ENCODE results near the gene NRG2. TPM values are rescaled to one million over a fixed set of nuclear protein-coding genes. Genes with fewer than 3 reads are reported as not detected.

Gene NRG2
- total RNA-seq, 4 donors from 2014 or later: 4.1 to 13.2 (median 7.0) TPM

DNA sequence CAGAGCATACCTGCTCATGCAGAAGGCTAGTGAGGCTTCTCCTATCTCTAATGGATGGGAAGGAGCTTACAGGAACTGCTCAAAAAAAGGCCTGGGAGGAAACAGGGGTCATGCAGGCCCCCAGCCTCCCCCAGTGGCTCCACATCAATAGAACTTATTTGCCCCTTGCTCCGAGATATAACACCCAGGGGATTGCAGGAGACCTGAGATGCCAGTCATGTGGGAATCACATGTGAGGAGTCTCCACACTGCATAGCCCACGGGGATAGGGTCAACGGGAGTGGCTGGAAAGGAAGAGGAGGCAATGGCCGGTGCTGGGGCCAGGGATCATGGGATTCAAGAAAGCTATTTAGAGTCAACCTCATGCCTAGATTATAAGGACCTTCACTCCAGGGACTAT lies 76.2 kb downstream of the NRG2 start:
- TF ChIP-seq, protein P1, sequence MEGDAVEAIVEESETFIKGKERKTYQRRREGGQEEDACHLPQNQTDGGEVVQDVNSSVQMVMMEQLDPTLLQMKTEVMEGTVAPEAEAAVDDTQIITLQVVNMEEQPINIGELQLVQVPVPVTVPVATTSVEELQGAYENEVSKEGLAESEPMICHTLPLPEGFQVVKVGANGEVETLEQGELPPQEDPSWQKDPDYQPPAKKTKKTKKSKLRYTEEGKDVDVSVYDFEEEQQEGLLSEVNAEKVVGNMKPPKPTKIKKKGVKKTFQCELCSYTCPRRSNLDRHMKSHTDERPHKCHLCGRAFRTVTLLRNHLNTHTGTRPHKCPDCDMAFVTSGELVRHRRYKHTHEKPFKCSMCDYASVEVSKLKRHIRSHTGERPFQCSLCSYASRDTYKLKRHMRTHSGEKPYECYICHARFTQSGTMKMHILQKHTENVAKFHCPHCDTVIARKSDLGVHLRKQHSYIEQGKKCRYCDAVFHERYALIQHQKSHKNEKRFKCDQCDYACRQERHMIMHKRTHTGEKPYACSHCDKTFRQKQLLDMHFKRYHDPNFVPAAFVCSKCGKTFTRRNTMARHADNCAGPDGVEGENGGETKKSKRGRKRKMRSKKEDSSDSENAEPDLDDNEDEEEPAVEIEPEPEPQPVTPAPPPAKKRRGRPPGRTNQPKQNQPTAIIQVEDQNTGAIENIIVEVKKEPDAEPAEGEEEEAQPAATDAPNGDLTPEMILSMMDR (IDR thresholded peaks at IDR 0.05; ENCODE audit: low read depth): no peak

DNA sequence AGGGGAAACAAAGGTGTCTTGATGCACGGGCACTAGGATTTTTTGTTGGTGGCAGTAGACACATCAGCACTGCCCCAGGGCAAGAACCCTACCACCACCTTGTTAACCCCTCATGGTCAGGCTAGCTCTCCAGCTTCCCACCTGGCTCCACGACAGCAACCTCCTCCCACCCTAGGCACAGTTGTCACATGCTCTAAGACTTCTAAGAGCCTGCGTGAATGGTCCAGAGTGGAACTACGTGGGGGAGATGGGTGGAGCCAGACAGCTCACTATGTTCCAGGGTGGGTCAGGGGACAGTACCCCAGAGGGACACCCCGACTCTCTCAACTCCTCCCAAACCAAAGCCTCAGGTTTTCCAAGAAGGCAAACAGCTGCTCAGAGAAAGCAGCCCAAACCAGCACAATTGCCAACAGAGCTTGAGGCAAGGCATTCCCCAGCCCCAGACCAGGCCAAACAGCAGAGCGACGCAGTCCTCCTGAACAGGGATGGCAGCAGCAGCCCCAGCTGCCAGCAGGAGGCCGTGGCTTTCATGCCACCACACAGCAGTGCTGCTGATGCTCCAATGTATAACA lies 78.0 kb downstream of the NRG2 start:
- TF ChIP-seq, protein P1 (IDR thresholded peaks at IDR 0.05; ENCODE audit: low read depth): no peak

DNA sequence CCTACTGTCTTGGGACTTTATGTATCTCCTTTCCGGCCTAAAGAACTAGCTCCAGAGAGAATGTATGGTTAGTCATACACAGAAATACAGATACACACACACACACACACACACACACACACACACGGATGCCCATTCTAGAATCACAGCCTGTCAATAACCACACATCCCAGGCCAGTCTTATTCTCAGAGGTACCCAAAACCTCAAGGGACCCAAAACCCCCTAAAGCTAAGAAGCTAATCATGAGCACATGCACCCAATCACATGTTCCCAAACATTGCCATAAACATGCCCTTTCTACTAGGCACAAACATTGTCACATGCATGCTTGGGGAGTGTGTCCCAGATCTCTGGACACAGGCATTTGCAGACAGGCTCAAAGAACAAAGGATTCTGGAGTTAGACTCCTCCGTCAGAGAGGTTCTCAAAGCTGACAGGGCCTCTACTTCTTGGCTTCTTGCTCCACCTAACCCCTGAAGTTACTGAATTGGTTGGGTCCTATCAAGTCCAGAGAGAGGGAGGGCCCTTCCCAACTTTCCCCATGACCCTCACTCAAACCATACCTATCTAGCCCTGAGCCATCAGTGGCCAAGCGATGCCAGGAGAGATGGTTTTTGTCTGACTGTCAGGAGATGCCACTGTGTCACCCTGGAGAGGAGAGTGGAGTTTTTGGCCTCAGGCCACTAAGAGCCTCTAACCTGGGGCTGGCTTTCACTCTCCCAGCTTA lies 78.7 kb downstream of the NRG2 start:
- TF ChIP-seq, protein P1 (IDR thresholded peaks at IDR 0.05; ENCODE audit: low read depth): no peak

DNA sequence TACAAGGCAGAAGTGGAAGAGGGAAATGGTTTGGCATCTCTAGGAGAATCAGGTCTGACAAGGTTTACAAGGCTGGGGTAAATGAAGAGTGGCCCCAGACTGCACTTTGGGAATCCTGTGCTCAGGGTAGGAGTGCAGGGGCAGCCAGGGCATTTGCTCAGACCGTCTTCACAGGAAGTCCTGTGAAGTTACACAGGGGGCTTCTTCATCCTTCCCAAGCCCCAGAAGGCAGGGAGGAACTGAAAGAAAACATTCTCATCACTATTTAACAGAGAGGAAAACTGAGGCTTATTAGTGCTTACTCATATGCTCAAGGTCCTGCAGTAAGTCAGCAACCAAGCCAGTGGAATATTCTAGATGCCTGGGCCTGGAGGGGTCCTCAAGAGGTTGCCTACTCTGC lies 80.7 kb downstream of the NRG2 start:
- TF ChIP-seq, protein P1 (IDR thresholded peaks at IDR 0.05; ENCODE audit: low read depth): no peak

DNA sequence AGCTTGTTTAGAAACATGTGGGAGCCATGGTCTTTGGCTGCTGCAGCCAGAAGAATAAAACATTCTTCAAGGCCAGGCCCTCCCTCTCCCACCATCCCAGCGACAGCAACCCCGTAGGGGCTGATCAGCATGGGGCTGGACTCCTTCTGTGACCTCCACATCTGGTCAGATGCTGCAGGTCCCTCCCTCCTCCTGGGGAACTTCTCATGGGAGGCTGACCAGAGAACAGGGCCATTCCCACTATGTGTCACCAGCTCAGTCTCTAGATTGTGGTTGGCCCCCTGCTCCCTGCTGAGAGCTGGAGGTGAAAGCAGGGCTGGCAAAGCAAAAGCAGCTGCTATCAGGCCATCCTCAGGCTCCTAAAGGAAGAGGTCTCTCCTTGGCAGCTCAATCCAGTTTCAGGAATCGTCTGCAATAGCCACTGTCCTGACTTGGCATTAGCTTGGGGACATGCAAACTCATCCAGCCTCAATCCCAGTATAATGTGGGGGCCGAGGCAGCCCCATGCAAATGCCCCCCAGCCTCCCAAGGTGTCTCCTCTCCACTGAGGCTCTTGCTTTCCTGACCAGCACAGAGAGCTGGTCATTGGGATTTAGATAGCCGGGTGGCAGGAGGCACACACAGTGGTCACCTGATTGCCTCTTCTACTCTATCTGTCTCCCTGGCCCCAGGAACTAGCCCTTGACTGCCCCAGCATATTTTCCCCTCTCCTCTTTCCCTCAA lies 81.5 kb downstream of the NRG2 start:
- TF ChIP-seq, protein P1 (IDR thresholded peaks at IDR 0.05; ENCODE audit: low read depth): no peak

DNA sequence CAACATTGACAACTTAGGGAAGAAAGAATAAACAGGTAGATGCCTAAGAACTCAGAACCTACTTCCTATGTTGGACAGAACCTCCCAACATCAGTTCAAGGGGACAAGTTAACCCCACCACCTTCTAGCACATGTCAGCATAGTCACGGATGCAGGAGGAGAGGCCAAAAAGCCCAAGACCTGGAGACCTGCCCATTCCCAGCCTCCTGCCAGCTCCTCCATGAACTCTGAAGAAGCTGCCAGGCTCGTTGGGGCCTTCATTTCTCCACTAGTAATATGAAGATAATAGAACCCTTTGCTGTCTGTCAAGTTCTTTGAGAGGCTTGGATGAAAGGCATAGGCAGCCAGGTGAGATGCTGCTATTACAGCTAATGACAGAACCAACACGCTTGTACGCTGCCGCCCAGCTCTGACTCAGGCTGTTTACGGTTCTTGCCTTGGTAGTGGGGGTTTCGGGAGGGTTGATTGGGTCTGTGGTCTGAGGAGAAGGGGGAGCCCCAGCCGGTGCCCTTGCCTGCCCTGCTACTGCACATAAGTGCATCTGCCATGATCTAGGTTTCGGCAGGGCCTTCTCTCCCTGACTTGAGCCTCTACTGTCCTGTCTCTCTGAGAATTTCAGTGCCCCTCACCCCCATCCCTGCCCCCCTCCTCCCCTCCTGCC lies 82.2 kb downstream of the NRG2 start:
- TF ChIP-seq, protein P1 (IDR thresholded peaks at IDR 0.05; ENCODE audit: low read depth): no peak
